Natural killer cell (primary cell): ENCODE results near the gene TCERG1L. TPM values are rescaled to one million over a fixed set of nuclear protein-coding genes. Genes with fewer than 3 reads are reported as not detected.
"Not testable (repeated sequence)": the region's sequence is repeated elsewhere in the genome, so short reads cannot be mapped to it uniquely, and the experiment has no call there.

ENCODE experiments used
- ATAC-seq, 3 donors: fragments of 150-1000 bp in 2 of 3; fragments of 200-7000 bp in 1 of 3; cut with Tn5 transposase; 1 replicate in 1 of 3; 2 replicates in 2 of 3; pipeline ENCODE4 v1.10.0; 2021; ENCODE audit warnings: mild to moderate bottlenecking in 2 of 3, moderate library complexity in 2 of 3
- DNase-seq, 2 donors: peaks; one replicate each; pipeline versions ENCODE4 v3.0.0 to v3.0.0-alpha.2; 2013 to 2021; ENCODE audit warnings: mixed read lengths in 1 of 2
- H3K27ac ChIP-seq: one replicate; pipeline ENCODE4 v1.5.1; 2013; ENCODE audit warnings: mild to moderate bottlenecking, low read length
- H3K27me3 ChIP-seq: one replicate; pipeline ENCODE4 v1.6.1; 2013; ENCODE audit warnings: low read length; ENCODE audit not compliant: control insufficient read depth, insufficient read depth
- H3K36me3 ChIP-seq: one replicate; pipeline ENCODE4 v1.6.1; 2013; ENCODE audit warnings: low read length; ENCODE audit not compliant: control insufficient read depth, insufficient read depth
- H3K4me1 ChIP-seq: one replicate; pipeline ENCODE4 v1.6.1; 2013; ENCODE audit warnings: low read length; ENCODE audit not compliant: control insufficient read depth, insufficient read depth
- H3K4me3 ChIP-seq: one replicate; pipeline ENCODE4 v1.5.1; 2013; ENCODE audit warnings: low read length
- H3K9me3 ChIP-seq: one replicate; pipeline ENCODE4 v1.6.1; 2013; ENCODE audit warnings: low read length; ENCODE audit not compliant: control insufficient read depth, insufficient read depth
- H3K27ac Mint-ChIP-seq, 2 donors: one replicate each; pipeline ENCODE4 v1.8.0; 2022; ENCODE audit warnings: mild to moderate bottlenecking in 2 of 2, mixed read lengths in 2 of 2, moderate library complexity in 1 of 2
- H3K27me3 Mint-ChIP-seq, 2 donors: one replicate each; pipeline ENCODE4 v1.8.0; 2022; ENCODE audit warnings: low read depth in 2 of 2, mixed read lengths in 2 of 2
- H3K36me3 Mint-ChIP-seq: one replicate; pipeline ENCODE4 v1.8.0; 2022; ENCODE audit warnings: mixed read lengths
- H3K4me1 Mint-ChIP-seq, 2 donors: one replicate each; pipeline ENCODE4 v1.8.0; 2022; ENCODE audit warnings: mixed read lengths in 2 of 2
- H3K4me3 Mint-ChIP-seq: one replicate; pipeline ENCODE4 v1.8.0; 2022; ENCODE audit warnings: mild to moderate bottlenecking, moderate library complexity, mixed read lengths
- H3K9me3 Mint-ChIP-seq, 2 donors: one replicate each; pipeline ENCODE4 v1.8.0; 2022; ENCODE audit warnings: mixed read lengths in 2 of 2
- CTCF ChIP-seq: fragments of 200-600 bp; IDR thresholded peaks from one replicate; pipeline ENCODE4 v1.8.0; 2022; ENCODE audit warnings: antibody characterized with exemption
- WGBS: methylation state at CpG from one replicate; pipeline ENCODE4 v1.1.7; 2013; ENCODE audit warnings: missing lambda C conversion rate; ENCODE audit not compliant: insufficient coverage; 5-methylcytosine and 5-hydroxymethylcytosine counted together
- intact Hi-C: fragments of 100-400 bp; cut with micrococcal nuclease; formaldehyde crosslinking; loops from one replicate; pipeline ENCODE4 v1.14.2; 2022
- total RNA-seq, 4 donors: library from RNA; stranded (reverse); fragments of 120-200 nt in 1 of 4; gene quantifications; one replicate each; pipeline versions ENCODE4 v1.2.3 to v1.2.4, GENCODE V29; 2013 to 2022

The TCERG1L gene
- total RNA-seq, 3 donors from 2014 or later (not counting 1 experiment from before 2014, with no cell fraction given) = 0.48 TPM; not detected in 2

- H3K9me3 ChIP-seq = no peaks in the 10 kb centered on the region
- no peak overlapping the region for H3K4me3 Mint-ChIP-seq
- no peak for TF ChIP-seq CTCF
Observed at GRCh38 chr10:131178521-131179331, 132.8 kb downstream of the TCERG1L start.

GRCh38 chr10:131177431-131178327 is 133.8 kb downstream of the TCERG1L start:
- Histone ChIP-seq H3K4me3 (no peak overlapping the region), H3K4me1 (no peaks in the 10 kb centered on the region), H3K27ac (no peak overlapping the region), H3K36me3 (no peaks in the 10 kb centered on the region), H3K27me3 (no peaks in the 10 kb centered on the region), H3K9me3 (no peaks in the 10 kb centered on the region)
- no peak for TF ChIP-seq CTCF
- Mint-ChIP-seq H3K4me3 (no peak overlapping the region), H3K27me3 (no peaks in the 10 kb centered on the region), H3K4me1 (no peaks in the 10 kb centered on the region), H3K36me3 (no peaks in the 10 kb centered on the region), H3K9me3 (peaks cover 2 to 3% of the 10 kb centered on the region in 2 donors), H3K27ac (no peak overlapping the region)
- 89% methylated on average over 31 of the region's 31 CpGs for WGBS
- ATAC-seq (no peak), DNase-seq (no peak)
- intact Hi-C loops = no loop called here

More at GRCh38 chr10:131178521-131179331, 132.8 kb downstream of the TCERG1L start:
- Mint-ChIP-seq H3K27ac (no peak overlapping the region), H3K4me1 (no peaks in the 10 kb centered on the region), H3K9me3 (peaks cover 2 to 3% of the 10 kb centered on the region in 2 donors), H3K36me3 (no peaks in the 10 kb centered on the region), H3K27me3 (peaks cover 0 to 1% of the 10 kb centered on the region in 2 donors)
- intact Hi-C loops = no loop called here
- H3K4me3 ChIP-seq = no peak overlapping the region
- no peaks in the 10 kb centered on the region for H3K27me3 ChIP-seq
- H3K4me1 ChIP-seq = no peaks in the 10 kb centered on the region
- no peak overlapping the region for H3K27ac ChIP-seq
- H3K36me3 ChIP-seq = no peaks in the 10 kb centered on the region
- ATAC-seq = no peak
- no peak for DNase-seq
- WGBS = 83% methylated on average over 29 of the region's 29 CpGs

GRCh38 chr10:131176907-131177306 is 134.6 kb downstream of the TCERG1L start:
- DNase-seq (no peak), ATAC-seq (peak in 1 of 3 donors; percentile 31)
- Mint-ChIP-seq H3K36me3 (no peaks in the 10 kb centered on the region), H3K9me3 (peaks cover 2 to 3% of the 10 kb centered on the region in 2 donors), H3K4me1 (no peaks in the 10 kb centered on the region), H3K27ac (no peak overlapping the region), H3K27me3 (no peaks in the 10 kb centered on the region), H3K4me3 (no peak overlapping the region)
- intact Hi-C loops = no loop called here
- Histone ChIP-seq H3K27ac (no peak overlapping the region), H3K36me3 (no peaks in the 10 kb centered on the region), H3K4me1 (no peaks in the 10 kb centered on the region), H3K9me3 (no peaks in the 10 kb centered on the region), H3K27me3 (no peaks in the 10 kb centered on the region), H3K4me3 (no peak overlapping the region)
- WGBS = 93% methylated on average over 8 of the region's 8 CpGs
- no peak for TF ChIP-seq CTCF

GRCh38 chr10:131176324-131176723 is 135.2 kb downstream of the TCERG1L start:
- intact Hi-C loops, H3K9me3 Mint-ChIP-seq, H3K9me3 ChIP-seq, H3K27ac Mint-ChIP-seq, H3K27ac ChIP-seq, H3K27me3 Mint-ChIP-seq, H3K27me3 ChIP-seq, H3K4me3 Mint-ChIP-seq, H3K4me1 Mint-ChIP-seq, H3K36me3 Mint-ChIP-seq, H3K4me3 ChIP-seq, H3K4me1 ChIP-seq, DNase-seq, H3K36me3 ChIP-seq: not testable (repeated sequence)
- WGBS = 84% methylated on average over 7 of the region's 7 CpGs
- ATAC-seq = peak in 1 of 3 donors; percentile 38
